GM19240 (cell line): ENCODE results near the gene KMT2E.

Source experiments
- DNase-seq: peaks from one replicate; pipeline ENCODE4 v3.0.0; 2011; ENCODE audit warnings: low spot score; ENCODE audit not compliant: insufficient read length

Gene KMT2E

DNA sequence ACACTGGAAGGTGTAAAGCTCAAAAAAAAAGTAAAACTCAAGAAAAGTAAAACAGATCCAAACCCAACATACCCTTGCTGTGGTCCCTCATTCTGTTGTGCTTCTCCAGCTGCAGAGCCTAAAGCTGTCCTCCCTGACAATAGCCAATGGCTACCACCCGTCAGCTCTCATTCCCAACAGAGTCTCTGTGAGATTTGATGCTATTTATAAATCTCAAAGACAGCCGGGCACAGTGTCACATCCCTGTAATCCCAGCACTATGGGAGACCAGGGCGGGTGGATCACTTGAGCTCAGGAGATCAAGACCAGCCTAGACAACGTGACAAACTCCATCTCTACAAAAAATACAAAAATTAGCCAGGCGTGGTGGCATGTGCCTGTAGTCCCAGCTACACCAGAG, 116.0 kb downstream of the KMT2E start:
- no peak for DNase-seq

DNA sequence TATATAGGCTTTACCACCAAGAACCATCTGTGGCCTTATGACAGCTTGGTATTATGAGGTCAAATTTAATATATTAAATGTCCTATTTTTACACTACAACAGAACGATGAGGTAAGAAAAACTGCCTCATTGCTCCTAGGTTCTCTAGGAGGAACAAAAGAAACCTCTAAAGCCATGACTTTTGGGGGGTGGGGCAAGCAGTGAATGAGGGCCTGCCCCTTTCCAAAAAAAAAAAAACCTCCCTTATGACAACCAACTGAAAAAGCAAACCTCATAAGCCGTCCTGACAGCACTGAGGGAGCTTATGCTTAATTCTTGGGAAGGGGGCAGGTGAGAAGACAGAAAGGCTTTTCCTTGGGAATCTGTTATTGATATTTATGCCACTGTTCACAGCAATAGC, 116.6 kb downstream of the KMT2E start:
- DNase-seq, result no peak

DNA sequence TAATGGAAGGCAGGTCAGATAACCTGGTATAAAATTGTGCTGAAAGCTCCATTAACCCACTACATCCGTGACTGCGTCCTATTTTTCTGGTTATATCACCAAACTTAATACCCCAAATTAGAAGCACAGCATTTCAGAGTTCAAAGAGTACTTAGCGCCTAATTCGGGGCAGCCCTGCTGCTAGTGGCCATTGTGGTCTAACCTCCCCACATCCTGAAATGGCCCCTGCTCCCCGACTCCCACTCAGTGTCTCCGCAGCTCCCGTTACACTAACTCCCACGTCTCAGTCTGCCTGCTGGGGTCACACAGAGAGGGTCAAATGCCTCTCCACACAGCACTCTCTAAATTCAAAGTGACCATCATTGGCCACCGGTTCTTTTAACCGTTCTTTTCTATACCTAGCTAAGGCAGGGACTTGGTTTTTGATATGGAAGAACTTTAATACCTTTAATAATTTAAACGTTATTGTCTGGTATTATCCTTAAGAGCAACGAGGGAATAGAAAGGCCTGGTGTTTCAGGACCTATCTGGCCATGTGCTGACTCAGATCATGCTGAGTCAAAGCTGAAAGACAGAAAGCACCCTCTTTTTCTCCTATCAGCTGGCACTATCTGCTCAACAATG, 117.1 kb downstream of the KMT2E start:
- no peak for DNase-seq

- no peak for DNase-seq
Measured at GRCh38 chr7:105131890-105132289, 117.9 kb downstream of the KMT2E start.

DNA sequence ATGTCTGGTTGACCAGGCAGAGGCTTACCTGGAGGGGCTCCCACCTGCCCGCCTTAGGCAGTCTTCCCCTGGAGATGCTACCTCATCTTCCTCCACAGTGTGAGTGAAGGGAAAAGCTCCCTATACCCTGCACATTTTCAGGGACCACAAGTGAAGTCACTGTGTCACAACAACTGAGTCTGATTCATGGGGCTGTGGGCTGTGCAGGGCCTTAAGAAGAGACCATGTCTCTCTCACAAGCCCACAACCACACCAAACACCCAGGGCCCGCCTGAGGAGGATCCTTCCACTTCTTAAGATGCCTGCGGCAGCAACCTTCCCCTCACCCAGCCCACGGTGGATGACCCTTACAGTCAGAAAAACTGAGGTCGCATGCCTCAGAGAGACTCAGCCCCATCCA, 118.3 kb downstream of the KMT2E start:
- no peak for DNase-seq

DNA sequence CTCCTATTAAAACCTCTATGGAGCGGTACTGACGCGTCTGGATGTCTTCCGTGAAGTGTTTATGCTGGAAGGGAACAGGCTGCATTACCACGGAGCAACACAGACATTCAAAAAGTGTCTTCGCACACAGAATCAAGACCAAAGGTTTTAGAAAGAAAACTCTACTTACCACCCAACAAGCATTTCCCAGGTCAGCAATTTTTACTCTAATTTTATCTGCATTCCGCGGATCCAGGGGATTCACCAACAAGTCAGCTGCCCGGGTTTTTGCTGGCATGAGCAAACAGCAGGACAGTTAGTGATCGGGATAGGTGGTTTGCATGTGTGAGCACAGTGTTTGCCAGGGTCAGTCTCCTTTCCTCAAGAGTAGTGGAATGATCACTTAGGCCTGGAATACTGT, 118.8 kb downstream of the KMT2E start:
- DNase-seq, result no peak

DNA sequence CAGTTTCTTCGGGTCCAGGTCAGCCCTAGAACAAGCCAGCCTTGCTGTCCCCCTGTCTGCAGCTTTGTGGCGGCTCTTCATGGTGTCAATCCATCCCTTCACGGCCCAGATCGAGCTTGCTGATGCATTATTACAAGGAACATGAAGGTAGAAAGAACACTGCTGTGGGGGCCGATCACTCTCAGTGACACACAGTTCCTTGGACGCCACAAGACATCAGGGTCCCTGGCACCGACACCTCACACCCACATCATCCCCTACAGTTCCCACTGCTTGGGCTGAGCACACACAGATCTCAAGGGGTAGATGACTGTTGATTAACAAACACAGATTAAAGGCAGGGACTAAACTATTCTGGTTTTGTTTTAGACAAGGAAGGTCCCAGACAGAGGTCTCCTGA, 119.4 kb downstream of the KMT2E start:
- no peak for DNase-seq

DNA sequence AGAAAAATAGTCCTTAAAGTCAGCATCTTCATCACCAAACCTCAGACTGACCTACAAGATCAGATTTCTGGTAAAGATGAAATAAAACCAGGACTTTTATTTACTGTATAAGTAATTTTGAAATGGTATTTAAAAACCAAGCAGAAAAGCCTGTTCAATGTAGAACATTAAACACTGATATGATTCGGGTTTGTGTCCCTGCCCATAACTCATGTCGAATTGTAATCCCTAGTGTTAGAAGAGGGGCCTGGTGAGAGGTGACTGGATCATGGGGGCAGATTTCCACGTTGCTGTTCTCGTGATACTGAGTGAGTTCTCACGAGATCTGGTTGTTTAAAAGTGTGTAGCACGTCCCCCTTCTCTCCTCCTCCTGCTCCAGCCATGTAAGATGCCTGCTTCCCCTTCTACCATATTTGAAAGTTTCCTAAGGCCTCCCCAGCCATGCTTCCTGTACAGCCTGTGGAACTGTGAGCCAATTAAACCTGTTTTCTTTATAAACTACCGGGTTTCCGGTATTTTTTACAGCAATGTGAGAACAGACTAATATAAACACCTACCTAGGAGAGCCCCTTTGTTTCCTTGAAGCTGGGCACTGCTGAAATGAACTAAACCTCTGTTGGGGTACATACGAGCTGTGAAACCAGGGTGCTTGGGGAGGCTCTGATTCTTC, 120.1 kb downstream of the KMT2E start:
- no peak for DNase-seq

DNA sequence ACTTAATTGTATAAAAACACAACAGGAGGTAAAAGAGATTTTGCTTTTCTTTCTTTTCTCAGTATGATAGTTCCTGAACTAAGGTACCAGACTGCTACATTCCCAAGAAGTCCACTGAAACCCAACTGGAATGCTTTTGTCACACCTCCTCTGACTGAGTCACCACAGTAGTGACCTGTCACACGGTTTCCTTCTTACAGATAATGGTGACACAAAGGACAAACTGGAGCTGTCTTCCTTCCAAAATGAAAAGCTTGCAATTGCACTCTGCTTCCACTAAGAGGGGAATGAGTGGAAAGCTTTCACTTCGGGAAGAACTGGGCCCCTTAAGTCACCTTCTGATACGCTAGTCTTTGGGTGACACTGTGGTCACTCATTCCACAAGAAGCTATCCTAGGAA, 122.2 kb downstream of the KMT2E start:
- no peak for DNase-seq

DNA sequence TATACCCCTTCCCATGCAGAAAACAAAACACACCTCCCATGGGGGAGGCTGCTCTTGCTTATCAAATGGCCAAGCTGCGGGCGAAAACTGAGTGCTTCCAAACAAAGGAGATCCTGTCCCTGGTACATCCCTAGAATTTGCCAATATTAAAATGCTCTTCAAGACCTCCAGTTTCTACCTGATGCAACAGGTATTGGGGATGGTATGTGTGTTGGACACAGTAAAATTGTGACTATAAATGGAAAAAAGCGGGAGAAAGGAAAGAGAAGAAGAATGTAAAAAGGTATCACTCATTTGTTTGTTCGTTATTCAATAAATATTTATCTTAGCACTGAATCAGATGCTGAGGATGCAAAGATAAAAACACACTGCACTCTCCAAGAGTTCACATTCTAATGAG, 123.9 kb downstream of the KMT2E start:
- no peak for DNase-seq

DNA sequence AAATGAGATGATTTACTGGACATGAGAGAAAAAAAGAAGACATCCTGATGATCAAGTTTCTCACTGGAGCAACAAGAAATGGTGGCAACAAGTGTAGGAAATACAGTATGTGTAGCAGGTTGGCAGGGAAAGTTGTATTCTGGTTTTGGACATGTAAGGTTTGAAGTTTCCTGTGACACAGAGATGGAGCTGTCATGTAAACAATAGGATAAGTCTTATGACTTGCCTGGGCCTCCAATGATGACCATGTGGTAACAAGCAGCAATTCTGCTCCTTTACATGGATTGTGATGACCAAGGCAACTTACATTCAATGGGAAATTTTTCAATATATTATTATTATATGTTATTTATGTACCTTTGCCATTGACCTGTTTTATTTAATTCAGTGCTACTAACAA, 125.4 kb downstream of the KMT2E start:
- no peak for DNase-seq

DNA sequence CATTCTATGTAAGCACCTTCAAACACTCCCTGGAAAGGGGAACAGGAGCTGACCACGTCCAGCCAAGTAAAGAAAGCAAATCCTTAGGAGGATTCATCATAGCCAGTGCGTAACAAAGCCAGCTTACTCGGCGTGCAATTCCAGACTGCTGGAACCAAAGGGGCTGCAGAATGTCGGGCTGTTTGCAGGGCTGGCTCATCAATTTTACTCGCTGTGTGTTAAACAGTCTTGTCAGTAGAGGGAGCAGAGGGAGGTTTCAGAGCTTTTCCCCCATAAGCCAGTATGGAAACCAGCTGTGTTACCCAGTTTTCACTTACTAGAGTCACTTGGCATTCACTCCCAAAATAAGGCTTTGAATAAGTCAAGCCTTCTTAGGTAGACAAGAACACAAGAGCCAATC, 127.1 kb downstream of the KMT2E start:
- DNase-seq, result no peak

DNA sequence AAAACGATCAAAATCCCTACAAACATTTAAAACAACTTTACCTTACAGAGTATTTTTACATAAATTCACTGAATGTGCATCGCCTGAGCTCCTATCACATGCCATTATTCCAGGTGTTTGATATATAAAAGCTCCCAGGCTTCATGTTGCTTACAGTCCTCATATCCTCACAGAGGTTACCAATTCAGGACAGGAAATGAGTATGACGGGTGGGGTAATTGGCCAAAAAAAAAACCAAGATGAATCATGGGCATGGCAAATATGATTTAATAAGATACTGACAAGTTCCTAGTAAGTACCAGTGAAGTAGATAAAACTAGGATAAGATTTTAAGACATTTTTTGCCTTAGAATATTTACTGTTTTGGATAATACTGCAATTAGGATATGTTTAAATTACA, 135.8 kb downstream of the KMT2E start:
- no peak for DNase-seq

DNA sequence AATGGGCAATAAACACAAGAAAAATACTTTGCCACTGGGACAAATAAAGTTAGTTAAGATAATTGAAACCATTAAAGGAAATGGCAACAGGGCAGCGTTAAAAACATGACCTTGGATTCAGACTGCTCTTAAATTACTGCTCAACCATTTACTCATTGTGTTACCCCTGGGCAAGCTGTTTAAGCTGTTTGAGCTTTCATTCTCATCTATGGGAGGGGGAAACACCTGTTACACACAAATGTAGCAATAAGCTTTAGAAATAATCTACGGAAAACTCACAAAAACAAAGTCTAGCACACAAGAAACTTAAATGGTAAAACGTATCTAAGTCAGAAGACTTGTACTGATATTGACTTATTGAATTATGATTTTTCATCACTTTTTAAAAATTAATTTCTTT, 137.1 kb downstream of the KMT2E start:
- DNase-seq, result no peak

GRCh38 chr7:105153531-105153930, 139.5 kb downstream of the KMT2E start:
- DNase-seq, result no peak

GRCh38 chr7:105154084-105154483, 140.1 kb downstream of the KMT2E start:
- DNase-seq, result no peak

GRCh38 chr7:105156731-105157130, 142.7 kb downstream of the KMT2E start:
- no peak for DNase-seq

DNA sequence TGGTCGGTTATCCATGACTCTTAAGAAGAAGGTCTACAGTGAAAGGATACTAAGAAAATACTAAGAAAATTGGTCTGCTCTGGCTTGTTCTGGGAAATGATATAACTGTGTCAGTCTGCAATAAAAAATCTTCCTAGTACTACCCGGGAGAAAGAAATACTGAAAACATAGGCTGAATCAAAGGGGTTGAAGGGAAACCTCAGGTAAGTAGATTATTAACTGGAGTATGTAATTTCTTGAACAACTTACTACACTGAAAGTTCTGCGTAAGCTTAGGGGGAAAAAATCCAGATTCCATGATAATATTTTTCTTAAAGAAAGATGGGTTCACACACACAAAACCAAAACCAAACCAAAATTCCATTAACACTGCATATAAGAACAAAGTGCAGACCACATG, 143.3 kb downstream of the KMT2E start:
- DNase-seq, result no peak

DNA sequence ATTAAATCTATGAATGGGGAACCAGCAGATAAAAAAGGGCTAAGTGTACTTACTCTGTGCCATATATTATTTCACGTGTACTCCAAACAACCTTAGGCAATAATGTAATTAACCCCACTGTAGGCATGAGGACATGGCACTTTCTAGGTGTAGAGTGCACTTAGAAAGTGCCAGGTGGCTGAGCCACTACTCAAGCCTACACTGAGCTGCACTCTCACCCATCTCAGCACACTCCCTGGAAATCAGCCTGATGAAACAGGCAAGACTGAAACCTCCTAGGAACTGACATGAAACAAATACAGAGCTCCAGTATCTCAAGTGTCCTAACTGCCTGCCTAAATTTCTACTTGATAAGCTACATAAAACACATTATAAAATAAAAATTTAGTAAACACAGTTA, 147.4 kb downstream of the KMT2E start:
- no peak for DNase-seq
